HepG2 (cell line): ENCODE measurements around the gene ASTN2. TPM values are rescaled to one million over a fixed set of nuclear protein-coding genes. Genes with fewer than 3 reads are reported as not detected.

Experiments used
- ATAC-seq: fragments of 200-7000 bp; cut with Tn5 transposase; 3 replicates; pipeline ENCODE4 v1.9.1; 2020; ENCODE audit warnings: mild to moderate bottlenecking, moderate library complexity
- BruUV-seq: library from RNA; stranded (reverse); fragments of 400-500 nt; replicated peaks from 2 replicates; lab custom pipeline; 2021; lab: Mats Ljungman, UMichigan
- CTCF ChIA-PET: fragments of 300-600 bp; formaldehyde crosslinking; extraction: SDS; loops from one replicate; lab custom pipeline; 2021; ENCODE audit warnings: low total read pairs, inconsistent platforms, low intra/inter-chr PET ratio; lab: Yijun Ruan, JAX
- POLR2A ChIA-PET: fragments of 350-600 bp; sonication (Branson Sonifier 250); formaldehyde crosslinking; loops from one replicate; lab custom pipeline; 2020; ENCODE audit warnings: antibody characterized with exemption, inconsistent platforms; lab: Yijun Ruan, JAX
- DNase-seq: peaks from one replicate; pipeline ENCODE4 v3.0.0-alpha.2; 2015; ENCODE audit warnings: low spot score
- FAIRE-seq: peaks from 3 replicates; lab custom pipeline; 2011; peaks lifted over from hg19 to GRCh38; lab: Jason Lieb, UNC
- H2AFZ ChIP-seq: one replicate; pipeline ENCODE4 v1.6.1; 2011; ENCODE audit warnings: low read length, inconsistent platforms
- H3K27ac ChIP-seq: fragments of 300-600 bp; 3 replicates; pipeline ENCODE4 v1.8.0; 2011; ENCODE audit warnings: mixed run types, mild to moderate bottlenecking, mixed read lengths, low read length, inconsistent platforms; ENCODE audit not compliant: insufficient read depth; ENCODE audit errors: extremely low read length
- H3K27me3 ChIP-seq, 2 experiments: fragments of 200-600 bp in 1 of 2; 2 replicates in 1 of 2; 3 replicates in 1 of 2; pipeline versions ENCODE4 v1.6.0 to v1.8.0; 2011; ENCODE audit warnings: low read length in 2 of 2, mild to moderate bottlenecking in 2 of 2, moderate library complexity in 2 of 2, inconsistent platforms in 1 of 2; ENCODE audit not compliant: insufficient read depth in 2 of 2, control insufficient read depth in 1 of 2
- H3K36me3 ChIP-seq, 2 experiments: fragments of 200-600 bp in 1 of 2; replicated peaks in 1 of 2; 2 replicates in 1 of 2; 3 replicates in 1 of 2; pipeline versions ENCODE4 v1.5.1 to v1.8.0; 2011; ENCODE audit warnings: low read length in 2 of 2, inconsistent platforms in 1 of 2; ENCODE audit not compliant: insufficient read depth in 2 of 2, control insufficient read depth in 1 of 2
- H3K4me1 ChIP-seq: 2 replicates; pipeline ENCODE4 v1.5.1; 2012; ENCODE audit warnings: low read length, inconsistent platforms; ENCODE audit not compliant: insufficient read depth
- H3K4me2 ChIP-seq: 2 replicates; pipeline ENCODE4 v1.6.0; 2011; ENCODE audit warnings: low read depth, low read length, inconsistent platforms
- H3K4me3 ChIP-seq, 3 experiments: fragments of 200-600 bp in 1 of 3; sonication (generic), shearing (Covaris generic) in 1 of 3; replicated peaks in 1 of 3; 2 replicates each; pipeline ENCODE4 v1.5.1; 2011 to 2016; ENCODE audit warnings: low read length in 3 of 3, inconsistent platforms in 2 of 3, low read depth in 2 of 3, mild to moderate bottlenecking in 2 of 3, control low read depth in 1 of 3, mixed read lengths in 1 of 3; ENCODE audit not compliant: insufficient read depth in 1 of 3
- H3K79me2 ChIP-seq: one replicate; pipeline ENCODE4 v1.6.1; 2011; ENCODE audit warnings: low read length, inconsistent platforms; ENCODE audit not compliant: insufficient read depth
- H3K9ac ChIP-seq: 2 replicates; pipeline ENCODE4 v1.6.0; 2011; ENCODE audit warnings: mild to moderate bottlenecking, low read depth, low read length, inconsistent platforms; ENCODE audit not compliant: insufficient read depth
- H3K9me3 ChIP-seq: 2 replicates; pipeline ENCODE4 v1.5.1; 2012; ENCODE audit warnings: mild to moderate bottlenecking, low read length
- H4K20me1 ChIP-seq: 2 replicates; pipeline ENCODE4 v1.6.0; 2011; ENCODE audit warnings: inconsistent platforms, mild to moderate bottlenecking, low read length, moderate library complexity; ENCODE audit not compliant: insufficient read depth
- ARID5B ChIP-seq: IDR thresholded peaks from 2 replicates; pipeline ENCODE4 v1.4.0; 2020; ENCODE audit warnings: mild to moderate bottlenecking, missing genetic modification reagents
- CREB1 ChIP-seq, 2 experiments: fragments of 450-650 bp in 1 of 2; IDR thresholded peaks; 2 replicates each; pipeline ENCODE4 v1.6.1; 2016 to 2017; ENCODE audit warnings: control low read depth in 1 of 2, mild to moderate bottlenecking in 1 of 2, missing compliant biosample characterization in 1 of 2, missing genetic modification characterization in 1 of 2
- E2F1 ChIP-seq: sonication (generic); formaldehyde crosslinking; IDR thresholded peaks from 2 replicates; pipeline ENCODE4 v1.5.0; 2020; ENCODE audit warnings: missing genetic modification reagents
- ETV5 ChIP-seq: IDR thresholded peaks from 2 replicates; pipeline ENCODE4 v1.6.1; 2018; ENCODE audit warnings: missing biosample characterization, missing genetic modification reagents, inconsistent platforms, borderline replicate concordance
- ETV6 ChIP-seq: sonication (generic); formaldehyde crosslinking; conservative IDR thresholded peaks from 2 replicates; pipeline ENCODE4 v1.4.0; 2020; ENCODE audit warnings: missing genetic modification reagents
- GATA4 ChIP-seq: sonication (generic); IDR thresholded peaks from 2 replicates; pipeline ENCODE4 v1.6.1; 2016; ENCODE audit warnings: antibody characterized with exemption, low read depth, borderline replicate concordance
- JARID2 ChIP-seq: sonication (generic); formaldehyde crosslinking; IDR thresholded peaks from 2 replicates; pipeline ENCODE4 v1.8.1; 2023; ENCODE audit warnings: missing genetic modification reagents, inconsistent platforms; ENCODE audit not compliant: insufficient replicate concordance
- KLF15 ChIP-seq: sonication (generic); formaldehyde crosslinking; IDR thresholded peaks from 2 replicates; pipeline ENCODE4 v1.8.1; 2023; ENCODE audit warnings: borderline replicate concordance, mild to moderate bottlenecking, inconsistent platforms, missing genetic modification reagents, mixed read lengths
- MED13 ChIP-seq: sonication (generic); formaldehyde crosslinking; IDR thresholded peaks from 2 replicates; pipeline ENCODE4 v1.5.0; 2020; ENCODE audit warnings: missing genetic modification reagents
- RAD21 ChIP-seq: fragments of 450-650 bp; formaldehyde crosslinking; IDR thresholded peaks from 2 replicates; pipeline ENCODE4 v1.5.0; 2020; ENCODE audit warnings: mild to moderate bottlenecking
- RXRB ChIP-seq: IDR thresholded peaks from 2 replicates; pipeline ENCODE4 v1.6.1; 2016; ENCODE audit warnings: borderline replicate concordance, missing genetic modification reagents, missing compliant biosample characterization
- ZNF180 ChIP-seq: sonication (generic); formaldehyde crosslinking; IDR thresholded peaks from 2 replicates; pipeline ENCODE4 v1.4.0; 2020; ENCODE audit warnings: low read depth, missing genetic modification reagents, borderline replicate concordance
- WGBS: methylation state at CpG from one replicate; pipeline ENCODE4 v1.1.6; 2017; ENCODE audit warnings: low lambda C conversion rate; 5-methylcytosine and 5-hydroxymethylcytosine counted together
- in situ Hi-C: cut with HindIII; loops from 2 replicates; pipeline ENCODE4 v1.10.0; 2017; ENCODE audit warnings: low pct_unique_long_range_greater_than_20kb; ENCODE audit not compliant: extremely low pct_ligation_motif_present
- intact Hi-C: fragments of 100-400 bp; cut with micrococcal nuclease; formaldehyde crosslinking; loops from one replicate; pipeline ENCODE4 v1.10.0; 2022; ENCODE audit not compliant: unreplicated experiment
- polyA plus RNA-seq, 8 experiments: library from polyadenylated mRNA; depleted of rRNA in 3 of 8; stranded (reverse) in 7 of 8; unstranded in 1 of 8; fragments of >200 nt; fragmentation: Illumina TruSeq in 4 of 8; extraction: Trizol in 4 of 8; gene quantifications; 2 replicates each; pipeline versions ENCODE4 v1.2.1 to v1.2.3, GENCODE V29; 2011 to 2016; ENCODE audit warnings: low read depth in 4 of 8, missing spikeins in 1 of 8, mixed read lengths in 1 of 8; ENCODE audit not compliant: insufficient read depth in 1 of 8
- total RNA-seq, 5 experiments: library from RNA; depleted of rRNA; stranded (reverse); fragments of >200 nt; fragmentation: Illumina TruSeq; extraction: Trizol; gene quantifications; 2 replicates each; pipeline ENCODE4 v1.2.3, GENCODE V29; 2016; ENCODE audit warnings: low read depth in 1 of 5

ASTN2 gene
- total and polyA plus RNA-seq, 2 of the 13 experiments (the other 11 are each of a cell fraction or from before 2014, with no cell fraction given): 5.2 to 13.5 TPM

GRCh38 chr9:117325110-117325731 lies 89.6 kb downstream of the ASTN2 start:
- DNase-seq (no peak), FAIRE-seq (no peak), ATAC-seq (no peak)
- intact Hi-C loops (no loop called here), in situ Hi-C loops (no loop called here)
- TF ChIP-seq CREB1 (IDR thresholded peaks at IDR 0.05) (no peak), CREB1 (CRISPR knock-in tag; IDR thresholded peaks at IDR 0.05) (no peak)
- Histone ChIP-seq H3K9ac (no peak overlapping the region), H3K79me2 (no peaks in the 10 kb centered on the region), H3K4me3 (no peak overlapping the region), H3K4me1 (no peaks in the 10 kb centered on the region), H3K36me3 (no peaks in the 10 kb centered on the region), H4K20me1 (no peaks in the 10 kb centered on the region), H2AFZ (no peak overlapping the region), H3K4me2 (no peak overlapping the region), H3K27ac (no peak overlapping the region), H3K9me3 (no peaks in the 10 kb centered on the region), H3K27me3 (no peaks in the 10 kb centered on the region)
- ChIA-PET CTCF (no interaction called here), POLR2A (no interaction called here)
- BruUV-seq: no TSS peak
- 2% methylated on average over 3 of the region's 3 CpGs for WGBS

- no peak overlapping the region for H3K9ac ChIP-seq
- CTCF ChIA-PET: no interaction called here
- in situ Hi-C loops (no loop called here), intact Hi-C loops (no loop called here)
- DNase-seq (no peak), FAIRE-seq (no peak), ATAC-seq (no peak)
- H3K27me3 ChIP-seq: no peaks in the 10 kb centered on the region
- no TSS peak for BruUV-seq
- POLR2A ChIA-PET: no interaction called here
- no peaks in the 10 kb centered on the region for H3K79me2 ChIP-seq
- no peaks in the 10 kb centered on the region for H3K36me3 ChIP-seq
- no peaks in the 10 kb centered on the region for H4K20me1 ChIP-seq
- no peak overlapping the region for H3K27ac ChIP-seq
- 4% methylated on average over 3 of the region's 3 CpGs for WGBS
- no peak overlapping the region for H3K4me2 ChIP-seq
- H2AFZ ChIP-seq: no peak overlapping the region
- H3K4me1 ChIP-seq: no peaks in the 10 kb centered on the region
- no peak overlapping the region for H3K4me3 ChIP-seq
- TF ChIP-seq GATA4 (no peak), ARID5B (no peak), KLF15 (CRISPR knock-in tag) (no peak), ETV6 (CRISPR knock-in tag) (no peak), JARID2 (no peak), MED13 (CRISPR knock-in tag) (no peak), ZNF180 (CRISPR knock-in tag) (no peak), E2F1 (CRISPR knock-in tag) (no peak), ETV5 (CRISPR knock-in tag) (no peak), RAD21 (CRISPR knock-in tag) (no peak), RXRB (CRISPR knock-in tag) (no peak)
- TF ChIP-seq, all 625 proteins: peak for 0
- no peaks in the 10 kb centered on the region for H3K9me3 ChIP-seq
These were observed 91.5 kb downstream of the ASTN2 start for GRCh38 chr9:117323390-117323789.
